A549 (cell line): ENCODE data around the gene SNAP23. TPM values are rescaled to one million over a fixed set of nuclear protein-coding genes. Genes with fewer than 3 reads are reported as not detected.

Experiments
- ATAC-seq, 2 experiments: fragments of 200-7000 bp in 1 of 2; fragments of >200 bp in 1 of 2; cut with Nextera tagmentation in 1 of 2; cut with Tn5 transposase in 1 of 2; 3 replicates each; pipeline versions ENCODE4 v1.8.0 to v1.9.1; 2018 to 2020; ENCODE audit warnings: mild to moderate bottlenecking in 1 of 2, moderate library complexity in 1 of 2
- CTCF ChIA-PET: fragments of 300-600 bp; sonication (Branson Sonifier 250); formaldehyde crosslinking; extraction: SDS; loops from one replicate; lab custom pipeline; 2021; ENCODE audit warnings: antibody characterized with exemption, inconsistent platforms; lab: Yijun Ruan, JAX
- POLR2A ChIA-PET: fragments of 350-600 bp; formaldehyde crosslinking; extraction: SDS; loops from one replicate; lab custom pipeline; 2021; ENCODE audit warnings: antibody characterized with exemption, inconsistent platforms; lab: Yijun Ruan, JAX
- DNase-seq, 2 experiments: peaks; one replicate each; pipeline versions ENCODE4 v3.0.0 to v3.0.0-alpha.2; 2011 to 2016; ENCODE audit warnings: low read depth in 1 of 2, low spot score in 1 of 2
- FAIRE-seq: peaks from 2 replicates; lab custom pipeline; 2011; peaks lifted over from hg19 to GRCh38; lab: Jason Lieb, UNC
- H3K27ac ChIP-seq, 2 experiments: fragments of >200 bp; sonication (Bioruptor Twin); formaldehyde crosslinking; 3 replicates each; pipeline ENCODE4 v1.5.1; 2016 to 2017
- H3K4me1 ChIP-seq: fragments of >200 bp; sonication (Bioruptor Twin); formaldehyde crosslinking; 3 replicates; pipeline ENCODE4 v1.6.1; 2016
- H3K4me2 ChIP-seq: fragments of >200 bp; sonication (Bioruptor Twin); formaldehyde crosslinking; 3 replicates; pipeline ENCODE4 v1.6.1; 2016
- H3K4me3 ChIP-seq: fragments of >200 bp; sonication (Bioruptor Twin); formaldehyde crosslinking; 3 replicates; pipeline ENCODE4 v1.5.1; 2016
- H3K9me3 ChIP-seq: fragments of >200 bp; sonication (Bioruptor Twin); formaldehyde crosslinking; 3 replicates; pipeline ENCODE4 v1.6.1; 2016
- ATOH8 ChIP-seq: fragments of 250-450 bp; sonication (Bioruptor Pico); IDR thresholded peaks from 2 replicates; pipeline ENCODE4 v1.5.0; 2020; ENCODE audit warnings: low read depth, mild to moderate bottlenecking, moderate library complexity
- CTCF ChIP-seq: fragments of >200 bp; sonication (Bioruptor Twin); formaldehyde crosslinking; IDR thresholded peaks from 3 replicates; pipeline ENCODE4 v1.5.1; 2016
- EP300 ChIP-seq, 2 experiments: fragments of >200 bp; sonication (Bioruptor Twin); formaldehyde crosslinking; IDR thresholded peaks; 2 replicates in 1 of 2; 3 replicates in 1 of 2; pipeline ENCODE4 v1.6.1; 2016 to 2017
- FOSL2 ChIP-seq, 2 experiments: fragments of 450-650 bp in 1 of 2; fragments of >200 bp in 1 of 2; sonication (Bioruptor Twin) in 1 of 2; formaldehyde crosslinking; IDR thresholded peaks; 2 replicates each; pipeline versions ENCODE4 v1.5.0 to v1.6.1; 2016 to 2020; ENCODE audit warnings: mild to moderate bottlenecking in 1 of 2, moderate library complexity in 1 of 2
- HDAC2 ChIP-seq: fragments of 200-600 bp; sonication (generic); IDR thresholded peaks from 2 replicates; pipeline ENCODE4 v1.6.1; 2016
- HEYL ChIP-seq: fragments of 250-450 bp; sonication (Bioruptor Pico); IDR thresholded peaks from 2 replicates; pipeline ENCODE4 v1.8.0; 2021; ENCODE audit warnings: mild to moderate bottlenecking, moderate library complexity
- HOXA7 ChIP-seq: fragments of 250-450 bp; sonication (Bioruptor Pico); IDR thresholded peaks from 2 replicates; pipeline ENCODE4 v1.5.0; 2020; ENCODE audit warnings: mild to moderate bottlenecking, moderate library complexity
- JUNB ChIP-seq: fragments of >200 bp; sonication (Bioruptor Twin); formaldehyde crosslinking; IDR thresholded peaks from 2 replicates; pipeline ENCODE4 v1.6.1; 2016
- KDM5A ChIP-seq: fragments of 200-600 bp; sonication (generic); IDR thresholded peaks from 2 replicates; pipeline ENCODE4 v1.6.1; 2016; ENCODE audit warnings: antibody characterized with exemption, mild to moderate bottlenecking
- MAZ ChIP-seq: fragments of 150-350 bp; IDR thresholded peaks from 2 replicates; pipeline ENCODE4 v1.6.1; 2014; ENCODE audit warnings: antibody characterized with exemption, low read depth, low read length, borderline replicate concordance
- MYC ChIP-seq: IDR thresholded peaks from 2 replicates; pipeline ENCODE4 v1.6.1; 2012; ENCODE audit warnings: mild to moderate bottlenecking, inconsistent platforms, low read length, improper control_type of control experiment, borderline replicate concordance
- NPAS2 ChIP-seq: fragments of 250-450 bp; sonication (Bioruptor Pico); IDR thresholded peaks from 2 replicates; pipeline ENCODE4 v1.8.0; 2022; ENCODE audit warnings: mild to moderate bottlenecking, moderate library complexity, borderline replicate concordance
- NR3C1 ChIP-seq: fragments of >200 bp; sonication (Bioruptor Twin); formaldehyde crosslinking; IDR thresholded peaks from 3 replicates; pipeline ENCODE4 v1.6.1; 2017
- PBX3 ChIP-seq: IDR thresholded peaks from 2 replicates; pipeline ENCODE4 v1.6.1; 2012
- PHF8 ChIP-seq: fragments of 200-600 bp; sonication (generic); IDR thresholded peaks from 2 replicates; pipeline ENCODE4 v1.6.1; 2016; ENCODE audit warnings: low read depth, mild to moderate bottlenecking, antibody characterized with exemption, moderate library complexity, borderline replicate concordance
- POLR2A ChIP-seq: IDR thresholded peaks from 2 replicates; pipeline ENCODE4 v1.6.1; 2012; ENCODE audit warnings: mild to moderate bottlenecking, low read length
- RARB ChIP-seq: fragments of 250-450 bp; sonication (Bioruptor Pico); IDR thresholded peaks from 2 replicates; pipeline ENCODE4 v1.8.0; 2021; ENCODE audit warnings: mild to moderate bottlenecking, moderate library complexity
- REST ChIP-seq: fragments of 200-600 bp; sonication (generic); IDR thresholded peaks from 2 replicates; pipeline ENCODE4 v1.6.1; 2016; ENCODE audit warnings: antibody characterized with exemption, mild to moderate bottlenecking, moderate library complexity
- RFX5 ChIP-seq: fragments of 450-650 bp; IDR thresholded peaks from 2 replicates; pipeline ENCODE4 v1.7.1; 2014; ENCODE audit warnings: antibody characterized with exemption, mild to moderate bottlenecking, moderate library complexity
- TP53 ChIP-seq: fragments of 250-450 bp; sonication (Bioruptor Pico); IDR thresholded peaks from 2 replicates; pipeline ENCODE4 v1.5.0; 2021; ENCODE audit warnings: mild to moderate bottlenecking, moderate library complexity
- ZFP36 ChIP-seq: fragments of 450-650 bp; IDR thresholded peaks from 2 replicates; pipeline ENCODE4 v1.6.1; 2014; ENCODE audit warnings: borderline replicate concordance; ENCODE audit not compliant: partially characterized antibody
- ZNF302 ChIP-seq: fragments of 250-450 bp; sonication (Bioruptor Pico); IDR thresholded peaks from 2 replicates; pipeline ENCODE4 v1.9.0; 2021; ENCODE audit warnings: inconsistent platforms, mild to moderate bottlenecking, moderate library complexity
- WGBS: methylation state at CpG from one replicate; pipeline ENCODE4 v1.1.6; 2017; ENCODE audit errors: missing lambda C conversion rate; 5-methylcytosine and 5-hydroxymethylcytosine counted together
- polyA plus RNA-seq, 4 experiments: library from polyadenylated mRNA; depleted of rRNA in 3 of 4; stranded (reverse); fragments of >200 nt; fragmentation: RNase III in 1 of 4; extraction: RNeasy Plus Mini Kit Qiagen cat#74134 plus additional on column Dnase treatment in 1 of 4; gene quantifications; 2 replicates in 3 of 4; 3 replicates in 1 of 4; pipeline ENCODE4 v1.2.3, GENCODE V29; 2011 to 2017

SNAP23 gene
- polyA plus RNA-seq, 2 of the 4 experiments (the other 2 are of a cell fraction), result 33.6 to 51.2 TPM

- WGBS, result 89% methylated on average over 3 of the region's 3 CpGs
- CTCF ChIA-PET, result interaction anchor here (0.6 kb wide), 2 partner anchors 9 to 117 kb away, joined by 3 read pairs; no protein-coding TSS in a partner anchor
- FAIRE-seq, result no peak
- ATAC-seq, result no peak
- Histone ChIP-seq H3K4me1 (no peaks in the 10 kb centered on the region), H3K27ac (no peak overlapping the region), H3K4me2 (no peak overlapping the region), H3K4me3 (no peak overlapping the region), H3K9me3 (no peaks in the 10 kb centered on the region)
- POLR2A ChIA-PET, result no interaction called here
- no peak for DNase-seq
- TF ChIP-seq PHF8, result no peak
- no peak for TF ChIP-seq KDM5A
- TF ChIP-seq NR3C1, result no peak
- no peak for TF ChIP-seq MAZ
- no peak for TF ChIP-seq EP300 (IDR thresholded peaks at IDR 0.05)
- no peak for TF ChIP-seq JUNB
- no peak for TF ChIP-seq PBX3
These were observed 33.5 kb downstream of the SNAP23 start for GRCh38 chr15:42528970-42529369.

GRCh38 chr15:42533246-42533645, 37.8 kb downstream of the SNAP23 start:
- Histone ChIP-seq H3K4me3 (no peak overlapping the region), H3K27ac (no peak overlapping the region), H3K4me1 (no peaks in the 10 kb centered on the region), H3K9me3 (no peaks in the 10 kb centered on the region), H3K4me2 (no peak overlapping the region)
- ATAC-seq (no peak), DNase-seq (no peak), FAIRE-seq (no peak)
- TF ChIP-seq FOSL2 (IDR thresholded peaks at IDR 0.05) (no peak), FOSL2 (CRISPR knock-in tag; IDR thresholded peaks at IDR 0.05) (no peak)
- ChIA-PET POLR2A (no interaction called here), CTCF (interaction anchor here (0.7 kb wide), 1 partner anchor 204 kb away, joined by 3 read pairs; no protein-coding TSS in a partner anchor)
- WGBS, result 77% methylated on average over 1 of the region's 1 CpG

GRCh38 chr15:42544853-42545629, 49.6 kb downstream of the SNAP23 start:
- Histone ChIP-seq H3K4me3 (no peak overlapping the region), H3K4me2 (no peak overlapping the region), H3K4me1 (peaks cover 12% of the 10 kb centered on the region; the same call in 2 of the 3 replicates), H3K27ac (no peak overlapping the region), H3K9me3 (no peaks in the 10 kb centered on the region)
- TF ChIP-seq HOXA7 (CRISPR knock-in tag) (no peak), MYC (no peak), RFX5 (no peak), FOSL2 (IDR thresholded peaks at IDR 0.05) (no peak), FOSL2 (CRISPR knock-in tag; IDR thresholded peaks at IDR 0.05) (no peak), HDAC2 (no peak)
- DNase-seq (no peak), FAIRE-seq (no peak), ATAC-seq (no peak)
- CTCF ChIA-PET, result no interaction called here
- POLR2A ChIA-PET, result no interaction called here
- 96% methylated on average over 4 of the region's 4 CpGs for WGBS

- CTCF ChIA-PET, result interaction anchor here (0.5 to 1.5 kb wide), 4 partner anchors 33 to 378 kb away, joined by 3 to 4 read pairs (median 4); no protein-coding TSS in a partner anchor
- ATAC-seq (peak; percentile 23 to 34; a peak in 3 of 6 replicates), FAIRE-seq (no peak), DNase-seq (no peak)
- 20% methylated on average over 9 of the region's 9 CpGs for WGBS
- peak overlapping the region; percentile 88 for H3K4me2 ChIP-seq
- TF ChIP-seq NPAS2 (no peak), ATOH8 (no peak), POLR2A (no peak), MYC (no peak), RARB (CRISPR knock-in tag) (no peak), CTCF (no peak), TP53 (CRISPR knock-in tag) (no peak), HEYL (CRISPR knock-in tag) (no peak), RFX5 (no peak), ZNF302 (no peak), REST (no peak), ZFP36 (no peak)
- peak overlapping the region; percentile 86 to 98 for H3K27ac ChIP-seq
- no peaks in the 10 kb centered on the region for H3K9me3 ChIP-seq
- H3K4me1 ChIP-seq, result peaks cover 16% of the 10 kb centered on the region; the same call in 2 of the 3 replicates
- POLR2A ChIA-PET, result interaction anchor here (0.8 to 1.5 kb wide), 4 partner anchors 28 to 275 kb away, joined by 3 to 5 read pairs (median 4); partner anchors contain the start of genes GANC, STARD9, TMEM87A and ZNF106
- peak overlapping the region; percentile 77 for H3K4me3 ChIP-seq
These were observed 52.4 kb downstream of the SNAP23 start for GRCh38 chr15:42547918-42548248.
